Mesothelial cell of epicardium (in vitro differentiated cells): ENCODE results near the gene ST7L. TPM values are rescaled to one million over a fixed set of nuclear protein-coding genes. Genes with fewer than 3 reads are reported as not detected.

Experiments
- DNase-seq, 2 experiments: peaks; one replicate each; pipeline ENCODE4 v3.0.0; 2021; ENCODE audit warnings: low spot score in 2 of 2; ENCODE audit not compliant: unreplicated experiment in 2 of 2
- H3K27ac Mint-ChIP-seq: 2 replicates; pipeline ENCODE4 v1.8.0; 2021; ENCODE audit warnings: mixed read lengths
- H3K27me3 Mint-ChIP-seq: 2 replicates; pipeline ENCODE4 v1.8.0; 2021; ENCODE audit warnings: low read depth, mixed read lengths
- H3K36me3 Mint-ChIP-seq: 2 replicates; pipeline ENCODE4 v1.8.0; 2021; ENCODE audit warnings: mixed read lengths
- H3K4me1 Mint-ChIP-seq: 2 replicates; pipeline ENCODE4 v1.8.0; 2021; ENCODE audit warnings: mixed read lengths
- H3K4me3 Mint-ChIP-seq: 2 replicates; pipeline ENCODE4 v1.8.0; 2021; ENCODE audit warnings: mild to moderate bottlenecking, moderate library complexity, mixed read lengths
- H3K9me3 Mint-ChIP-seq: 2 replicates; pipeline ENCODE4 v1.8.0; 2021; ENCODE audit warnings: mixed read lengths
- CTCF ChIP-seq: fragments of 200-600 bp; sonication (generic); IDR thresholded peaks from one replicate; pipeline ENCODE4 v1.5.0; 2021; ENCODE audit warnings: antibody characterized with exemption; ENCODE audit not compliant: unreplicated experiment
- total RNA-seq: library from RNA; stranded (reverse); gene quantifications from 3 replicates; pipeline ENCODE4 v1.2.1, GENCODE V29; 2021

ST7L gene
- total RNA-seq, 1 donor from 2014 or later = 27.6 TPM

DNA sequence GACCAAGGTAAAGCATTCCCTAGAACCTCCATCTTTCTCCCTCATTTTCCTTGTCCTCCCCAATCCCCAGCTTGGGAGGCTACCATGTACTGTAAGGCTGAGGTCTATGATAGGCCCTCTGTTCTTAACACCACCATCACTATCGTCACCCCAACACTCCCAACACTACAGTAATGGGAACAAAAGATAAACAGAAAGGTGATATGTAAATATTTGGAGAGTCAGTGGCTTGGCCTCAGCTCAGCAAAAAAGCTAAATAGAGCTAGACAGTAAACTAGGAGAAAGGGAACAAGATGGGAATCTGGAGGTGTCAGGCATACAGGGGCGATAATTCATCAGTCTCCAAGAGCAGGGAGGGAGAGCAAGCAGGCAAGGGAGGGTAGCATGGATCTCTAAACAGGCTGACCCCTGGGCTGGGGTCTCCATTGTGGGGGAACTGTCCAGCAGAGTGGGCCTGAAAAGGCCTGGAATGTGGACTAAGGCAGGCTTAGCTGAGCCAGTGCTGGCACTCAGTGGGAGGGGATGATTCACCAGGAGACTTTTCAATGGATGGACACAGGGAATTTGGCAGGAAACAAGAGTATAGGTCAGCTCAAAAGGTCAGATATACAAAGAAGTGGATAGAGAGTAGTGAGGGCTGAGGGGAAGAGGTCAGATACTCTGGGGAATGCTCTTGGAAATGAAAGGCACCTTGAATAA, 103.5 kb downstream of the ST7L start:
- no peaks in the 10 kb centered on the region for H3K9me3 Mint-ChIP-seq
- TF ChIP-seq CTCF = no peak
- no peak overlapping the region for H3K4me3 Mint-ChIP-seq
- H3K27ac Mint-ChIP-seq = no peak overlapping the region
- H3K36me3 Mint-ChIP-seq = peaks cover 33% of the 10 kb centered on the region
- DNase-seq = no peak
- peaks cover 46% of the 10 kb centered on the region for H3K4me1 Mint-ChIP-seq
- H3K27me3 Mint-ChIP-seq = peaks cover 7% of the 10 kb centered on the region

DNA sequence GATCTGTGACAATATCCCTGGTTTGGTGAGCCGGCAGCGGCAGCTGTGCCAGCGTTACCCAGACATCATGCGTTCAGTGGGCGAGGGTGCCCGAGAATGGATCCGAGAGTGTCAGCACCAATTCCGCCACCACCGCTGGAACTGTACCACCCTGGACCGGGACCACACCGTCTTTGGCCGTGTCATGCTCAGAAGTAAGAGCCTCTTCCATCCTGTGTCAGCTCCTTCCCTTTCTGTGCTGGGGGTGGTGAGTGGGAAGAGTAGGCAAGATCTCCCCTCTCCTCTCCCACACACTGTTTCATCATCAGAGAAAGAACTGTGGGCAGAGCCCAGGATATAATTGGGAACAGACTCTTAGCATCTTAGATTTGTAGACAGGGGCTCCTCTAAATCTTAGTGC, 104.0 kb downstream of the ST7L start:
- Mint-ChIP-seq H3K4me3 (no peak overlapping the region), H3K27me3 (peaks cover 13% of the 10 kb centered on the region)
- no peak for TF ChIP-seq CTCF

DNA sequence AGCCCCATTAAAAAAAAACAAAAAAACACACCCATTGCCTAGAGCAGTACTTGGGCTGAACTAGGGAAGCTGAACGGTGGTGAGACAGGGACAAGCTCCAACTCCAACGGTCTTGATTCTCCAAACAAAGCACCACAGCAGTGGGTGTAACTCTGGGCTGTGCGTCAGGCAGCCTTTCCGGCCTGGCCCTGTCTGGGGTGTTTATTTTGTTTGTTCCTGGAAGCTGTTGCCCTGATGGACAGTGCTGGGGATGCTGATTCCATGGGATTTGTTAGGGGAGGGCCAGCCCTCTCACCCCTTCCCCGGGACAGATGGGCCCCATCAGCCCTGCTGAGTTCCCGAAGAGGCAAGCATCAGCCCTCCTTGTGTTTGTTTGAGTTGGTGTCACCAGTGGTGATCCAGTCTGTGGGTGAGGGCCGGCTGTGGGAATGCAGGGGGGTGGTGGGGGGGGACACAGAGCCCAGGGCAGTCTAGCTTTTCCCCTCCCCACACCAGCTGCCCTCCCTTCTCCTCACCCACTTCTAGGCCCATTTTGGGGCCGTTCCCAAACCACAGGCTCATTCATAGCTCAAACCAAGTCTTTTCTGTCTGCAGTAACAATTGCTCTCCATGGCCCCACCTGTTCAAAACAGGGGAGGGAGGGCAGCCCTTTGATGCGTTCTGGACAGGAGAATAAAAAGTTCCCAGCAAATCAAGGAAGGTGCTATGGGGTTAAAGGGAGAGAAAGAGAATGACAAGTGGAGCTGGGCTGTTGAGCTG, 105.7 kb downstream of the ST7L start:
- H3K4me1 Mint-ChIP-seq = peaks cover 51% of the 10 kb centered on the region
- H3K27me3 Mint-ChIP-seq = peaks cover 22% of the 10 kb centered on the region
- peaks cover 28% of the 10 kb centered on the region for H3K36me3 Mint-ChIP-seq
- DNase-seq = no peak
- no peak overlapping the region for H3K4me3 Mint-ChIP-seq
- H3K9me3 Mint-ChIP-seq = no peaks in the 10 kb centered on the region
- H3K27ac Mint-ChIP-seq = peak overlapping the region; percentile 10
- no peak for TF ChIP-seq CTCF

More for the DNA sequence above, 104.0 kb downstream of the ST7L start:
- peaks cover 48% of the 10 kb centered on the region for H3K4me1 Mint-ChIP-seq
- no peaks in the 10 kb centered on the region for H3K9me3 Mint-ChIP-seq
- DNase-seq = no peak
- peak overlapping the region; percentile 18 for H3K27ac Mint-ChIP-seq
- H3K36me3 Mint-ChIP-seq = peaks cover 28% of the 10 kb centered on the region

- no peak for DNase-seq
- Mint-ChIP-seq H3K36me3 (peaks cover 14% of the 10 kb centered on the region), H3K9me3 (no peaks in the 10 kb centered on the region), H3K4me1 (peaks cover 64% of the 10 kb centered on the region), H3K27me3 (peaks cover 28% of the 10 kb centered on the region), H3K4me3 (peak overlapping the region; percentile 84), H3K27ac (peak overlapping the region; percentile 60)
- no peak for TF ChIP-seq CTCF
Measured at GRCh38 chr1:112511897-112512296, 107.0 kb downstream of the ST7L start.

GRCh38 chr1:112510340-112510739, 108.6 kb downstream of the ST7L start:
- Mint-ChIP-seq H3K4me1 (peaks cover 69% of the 10 kb centered on the region), H3K27ac (peak overlapping the region; percentile 93), H3K9me3 (no peaks in the 10 kb centered on the region), H3K36me3 (peaks cover 4% of the 10 kb centered on the region), H3K27me3 (peaks cover 28% of the 10 kb centered on the region), H3K4me3 (peak overlapping the region; percentile 84)
- DNase-seq = no peak
- TF ChIP-seq CTCF = no peak
